GM12801 (cell line): ENCODE results near the gene EHBP1.

Experiments used
- TF ChIP-seq, protein P1 (sequence below): IDR thresholded peaks from one replicate; pipeline ENCODE4 v1.5.1; 2011; ENCODE audit warnings: control low read depth; ENCODE audit not compliant: insufficient read length; ENCODE audit errors: extremely low read depth

EHBP1 gene

DNA sequence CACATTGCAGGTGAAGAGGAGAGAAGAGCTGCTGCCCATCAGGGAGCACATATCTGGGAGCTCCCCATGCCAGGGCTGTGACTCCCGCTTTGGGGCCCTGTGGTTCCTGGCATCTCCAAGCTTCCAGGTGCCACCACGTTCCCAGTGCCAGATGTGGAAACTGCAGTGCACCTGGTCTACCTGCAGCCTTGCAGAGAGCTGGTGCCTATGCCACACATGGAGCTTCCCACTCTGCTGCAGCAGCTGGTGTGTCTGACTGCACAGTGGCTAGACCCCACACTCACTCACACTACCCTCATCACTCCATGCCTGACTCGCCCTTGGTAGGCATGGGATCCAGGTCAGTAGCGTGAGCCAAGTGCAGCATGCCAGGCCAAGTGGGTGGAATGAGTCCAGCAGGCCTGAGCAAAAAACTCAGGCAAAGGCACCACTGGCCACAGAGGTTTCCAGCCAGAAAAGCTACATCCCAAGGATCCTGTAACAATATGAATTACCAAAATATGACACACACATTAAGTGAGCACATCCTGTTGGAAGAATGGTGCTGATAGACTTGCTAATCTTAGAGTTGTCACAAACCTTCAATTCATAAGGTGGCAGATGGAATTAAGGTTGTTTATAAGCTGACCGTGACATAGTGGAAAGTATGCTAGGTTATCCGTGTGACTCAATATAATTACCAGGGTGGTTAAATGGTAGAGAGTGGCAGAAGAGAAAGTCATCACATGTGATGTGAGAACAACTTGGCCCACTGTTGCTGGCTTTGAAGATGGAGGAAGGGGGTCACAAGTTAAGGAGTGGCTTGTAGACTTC is 150.9 kb downstream of the EHBP1 start:
- TF ChIP-seq, protein P1, sequence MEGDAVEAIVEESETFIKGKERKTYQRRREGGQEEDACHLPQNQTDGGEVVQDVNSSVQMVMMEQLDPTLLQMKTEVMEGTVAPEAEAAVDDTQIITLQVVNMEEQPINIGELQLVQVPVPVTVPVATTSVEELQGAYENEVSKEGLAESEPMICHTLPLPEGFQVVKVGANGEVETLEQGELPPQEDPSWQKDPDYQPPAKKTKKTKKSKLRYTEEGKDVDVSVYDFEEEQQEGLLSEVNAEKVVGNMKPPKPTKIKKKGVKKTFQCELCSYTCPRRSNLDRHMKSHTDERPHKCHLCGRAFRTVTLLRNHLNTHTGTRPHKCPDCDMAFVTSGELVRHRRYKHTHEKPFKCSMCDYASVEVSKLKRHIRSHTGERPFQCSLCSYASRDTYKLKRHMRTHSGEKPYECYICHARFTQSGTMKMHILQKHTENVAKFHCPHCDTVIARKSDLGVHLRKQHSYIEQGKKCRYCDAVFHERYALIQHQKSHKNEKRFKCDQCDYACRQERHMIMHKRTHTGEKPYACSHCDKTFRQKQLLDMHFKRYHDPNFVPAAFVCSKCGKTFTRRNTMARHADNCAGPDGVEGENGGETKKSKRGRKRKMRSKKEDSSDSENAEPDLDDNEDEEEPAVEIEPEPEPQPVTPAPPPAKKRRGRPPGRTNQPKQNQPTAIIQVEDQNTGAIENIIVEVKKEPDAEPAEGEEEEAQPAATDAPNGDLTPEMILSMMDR = no peak

DNA sequence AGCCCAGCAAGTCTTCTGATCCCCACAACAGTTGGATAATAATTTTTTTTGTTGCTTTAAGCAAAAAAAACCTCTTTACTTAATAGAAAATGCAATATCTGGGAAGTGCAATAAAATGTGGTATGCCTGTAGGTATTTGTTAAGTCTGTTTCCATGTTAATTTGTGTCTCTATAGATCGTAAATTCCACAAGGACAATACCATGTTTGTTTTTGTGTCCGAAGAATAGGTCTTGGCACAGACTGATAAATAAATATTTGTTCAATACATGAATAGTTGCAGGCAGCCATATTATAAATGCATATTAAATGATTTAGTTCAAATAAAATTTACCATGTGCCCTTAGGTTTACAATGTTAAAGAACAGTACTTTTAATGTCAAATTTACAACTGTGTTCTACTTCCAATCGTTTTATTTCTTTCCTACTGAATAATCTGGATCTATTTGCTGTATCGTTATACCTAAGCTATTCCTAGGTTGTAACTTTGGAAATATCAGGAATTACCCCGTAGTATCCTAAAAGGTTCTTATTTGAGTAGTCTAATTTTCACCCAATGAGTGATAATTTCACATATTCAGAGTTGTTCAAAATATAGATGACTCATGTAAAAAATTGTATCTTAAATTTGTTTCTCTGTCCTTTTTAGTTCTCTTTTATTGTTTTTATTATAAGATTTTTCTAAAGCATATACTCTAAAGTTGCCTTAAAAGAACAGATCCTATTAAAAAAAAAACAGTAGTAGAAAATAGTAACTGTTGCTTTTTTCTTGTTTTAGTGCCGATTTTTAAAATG is 151.8 kb downstream of the EHBP1 start:
- TF ChIP-seq, protein P1 = no peak

GRCh38 chr2:62858231-62858832 is 152.8 kb downstream of the EHBP1 start:
- TF ChIP-seq, protein P1 = no peak

GRCh38 chr2:62868947-62869346 is 163.4 kb downstream of the EHBP1 start:
- TF ChIP-seq, protein P1 = no peak

DNA sequence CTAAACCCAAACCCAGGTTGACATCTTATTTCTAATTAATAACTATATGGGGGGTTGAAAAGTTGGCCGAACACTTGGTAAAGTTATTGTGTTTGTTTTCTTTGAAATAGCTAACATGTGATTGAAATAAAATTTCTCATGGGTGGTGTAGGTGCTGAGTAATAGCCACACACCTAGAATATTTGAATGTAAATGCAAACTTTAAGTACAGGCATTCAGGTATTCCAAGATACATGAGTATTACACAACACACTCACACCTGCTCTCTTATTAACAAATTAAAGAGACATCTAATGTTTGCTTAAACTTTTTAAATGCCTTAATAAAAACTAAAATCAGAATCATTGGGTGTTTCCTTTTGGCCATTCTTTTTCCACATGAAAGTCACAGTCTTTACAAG is 165.5 kb downstream of the EHBP1 start:
- TF ChIP-seq, protein P1 = no peak

DNA sequence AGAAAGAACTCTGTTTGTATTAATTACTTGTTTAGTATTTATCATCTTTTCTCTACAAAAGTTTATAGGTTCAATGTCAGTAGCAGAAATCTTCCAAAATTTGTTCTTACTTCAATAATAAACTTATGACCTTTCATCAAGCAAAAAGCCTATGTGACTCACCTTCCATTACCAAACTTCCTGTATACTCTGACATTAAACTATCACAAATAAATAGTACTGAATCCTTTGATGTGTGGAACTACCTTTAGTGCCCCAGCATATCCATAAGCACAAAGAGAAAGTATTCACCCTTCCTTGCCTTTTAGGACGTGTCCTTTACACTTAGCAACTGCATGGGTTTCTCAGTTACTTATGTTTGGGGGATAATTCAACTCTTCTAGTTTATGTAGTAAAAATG is 166.0 kb downstream of the EHBP1 start:
- TF ChIP-seq, protein P1 = no peak

GRCh38 chr2:62873603-62874002 is 168.1 kb downstream of the EHBP1 start:
- TF ChIP-seq, protein P1 = no peak
